ENCODE results near the gene SLC33A1. TPM values are rescaled to one million over a fixed set of nuclear protein-coding genes. Genes with fewer than 3 reads are reported as not detected.

The SLC33A1 gene
- total RNA-seq (ENCODE audit: low replicate concordance): 24.4 and 26.0 TPM in 2 replicates
- long read RNA-seq, full-length matches to known transcripts: 77 of 102 reads
- long read RNA-seq, partial matches to known transcripts: 10 of 102 reads
- long read RNA-seq, other reads (novel, unspliced or antisense): 15 of 102 reads

DNA sequence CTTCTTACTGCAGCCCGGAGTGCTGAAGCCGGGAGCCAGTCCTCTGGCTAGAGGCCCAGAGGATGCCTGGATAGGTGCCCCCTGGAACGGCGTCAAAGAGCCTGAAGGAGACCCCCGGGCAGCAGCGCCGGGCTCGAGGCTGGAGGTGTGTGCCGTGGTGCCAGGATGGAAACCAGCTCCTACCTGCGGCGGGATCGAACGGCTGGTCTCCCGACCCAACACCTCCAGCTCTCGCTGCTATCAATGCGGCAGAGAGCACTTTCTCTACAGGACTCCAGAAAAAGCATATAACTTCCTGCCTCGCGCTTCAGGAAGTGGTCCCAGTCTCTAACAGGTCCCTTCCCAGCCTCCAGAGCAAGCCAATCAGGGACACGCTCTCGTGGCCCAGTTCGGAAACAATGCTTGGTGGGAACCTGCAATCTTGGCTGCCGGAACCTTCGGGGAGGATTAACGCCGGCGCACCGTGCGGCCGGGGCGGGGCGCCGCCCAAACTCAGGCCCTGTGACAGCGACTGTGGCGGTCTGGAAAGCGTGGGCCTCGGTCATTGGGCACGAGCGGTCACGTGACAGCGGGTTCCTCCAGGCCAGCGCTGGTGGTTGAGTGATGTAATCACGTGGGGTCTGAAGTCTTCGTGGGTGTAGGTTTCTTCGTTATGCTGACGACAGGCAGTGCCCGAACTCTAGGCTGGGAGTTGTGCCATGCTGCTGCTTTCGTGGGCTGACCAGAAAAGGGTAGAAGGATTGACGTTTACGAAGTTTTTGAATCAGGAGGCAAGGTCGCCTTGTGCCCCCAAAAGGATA lies at the start of gene SLC33A1:
SLC33A1 (minus strand) TSS at position 287 of the 800 bp plus-strand sequence. CDS start 430 bp downstream, outside the sequence.
- DNase-seq (ENCODE audit: extremely low spot score, unreplicated experiment): peak; percentile 99
- Mint-ChIP-seq H3K27ac (peak within 1 kb of the TSS; percentile 98), H3K27me3 (peaks cover 5% of the 10 kb centered on the region), H3K36me3 (peaks cover 10% of the 10 kb centered on the region), H3K4me3 (peak within 1 kb of the TSS; percentile 97), H3K4me1 (ENCODE audit: unreplicated experiment) (peaks cover 19% of the 10 kb centered on the region), H3K9me3 (peaks cover 7% of the 10 kb centered on the region)
- TF ChIP-seq, protein P1, sequence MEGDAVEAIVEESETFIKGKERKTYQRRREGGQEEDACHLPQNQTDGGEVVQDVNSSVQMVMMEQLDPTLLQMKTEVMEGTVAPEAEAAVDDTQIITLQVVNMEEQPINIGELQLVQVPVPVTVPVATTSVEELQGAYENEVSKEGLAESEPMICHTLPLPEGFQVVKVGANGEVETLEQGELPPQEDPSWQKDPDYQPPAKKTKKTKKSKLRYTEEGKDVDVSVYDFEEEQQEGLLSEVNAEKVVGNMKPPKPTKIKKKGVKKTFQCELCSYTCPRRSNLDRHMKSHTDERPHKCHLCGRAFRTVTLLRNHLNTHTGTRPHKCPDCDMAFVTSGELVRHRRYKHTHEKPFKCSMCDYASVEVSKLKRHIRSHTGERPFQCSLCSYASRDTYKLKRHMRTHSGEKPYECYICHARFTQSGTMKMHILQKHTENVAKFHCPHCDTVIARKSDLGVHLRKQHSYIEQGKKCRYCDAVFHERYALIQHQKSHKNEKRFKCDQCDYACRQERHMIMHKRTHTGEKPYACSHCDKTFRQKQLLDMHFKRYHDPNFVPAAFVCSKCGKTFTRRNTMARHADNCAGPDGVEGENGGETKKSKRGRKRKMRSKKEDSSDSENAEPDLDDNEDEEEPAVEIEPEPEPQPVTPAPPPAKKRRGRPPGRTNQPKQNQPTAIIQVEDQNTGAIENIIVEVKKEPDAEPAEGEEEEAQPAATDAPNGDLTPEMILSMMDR (conservative IDR thresholded peaks at IDR 0.05): no peak

- no peak overlapping the region for H3K4me3 Mint-ChIP-seq
- TF ChIP-seq, protein P1 (conservative IDR thresholded peaks at IDR 0.05): no peak
- no peak overlapping the region for H3K27ac Mint-ChIP-seq
- no peaks in the 10 kb centered on the region for H3K9me3 Mint-ChIP-seq
- H3K27me3 Mint-ChIP-seq: no peaks in the 10 kb centered on the region
- DNase-seq (ENCODE audit: extremely low spot score, unreplicated experiment): no peak
- peaks cover 32% of the 10 kb centered on the region for H3K36me3 Mint-ChIP-seq
- H3K4me1 Mint-ChIP-seq (ENCODE audit: unreplicated experiment): peaks cover 5% of the 10 kb centered on the region
These were observed 41.2 kb upstream of the SLC33A1 start for GRCh38 chr3:155895379-155895900.

DNA sequence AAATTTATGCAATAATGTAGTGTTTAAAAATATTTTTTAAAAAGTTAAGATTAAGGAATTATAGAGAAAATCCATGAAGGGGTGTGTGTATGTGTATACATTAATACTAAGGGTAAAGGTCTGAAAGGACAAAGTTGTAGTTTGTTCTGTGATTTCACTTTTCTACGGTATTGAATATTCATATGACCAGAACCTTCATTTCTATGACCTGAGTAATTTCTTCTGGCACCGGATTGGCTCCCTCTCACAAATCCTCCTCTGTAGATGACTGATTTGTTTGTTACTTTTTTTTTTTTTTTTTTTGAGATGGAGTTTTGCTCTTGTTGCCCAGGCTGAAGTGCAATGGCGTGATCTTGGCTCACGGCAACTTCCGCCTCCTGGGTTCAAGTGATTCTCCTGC lies 37.1 kb upstream of the SLC33A1 start:
- TF ChIP-seq, protein P1 (conservative IDR thresholded peaks at IDR 0.05): no peak
- no peak for DNase-seq (ENCODE audit: extremely low spot score, unreplicated experiment)
- Mint-ChIP-seq H3K9me3 (no peaks in the 10 kb centered on the region), H3K36me3 (peaks cover 22% of the 10 kb centered on the region), H3K4me1 (ENCODE audit: unreplicated experiment) (peaks cover 20% of the 10 kb centered on the region), H3K27ac (no peak overlapping the region), H3K4me3 (no peak overlapping the region), H3K27me3 (no peaks in the 10 kb centered on the region)

DNA sequence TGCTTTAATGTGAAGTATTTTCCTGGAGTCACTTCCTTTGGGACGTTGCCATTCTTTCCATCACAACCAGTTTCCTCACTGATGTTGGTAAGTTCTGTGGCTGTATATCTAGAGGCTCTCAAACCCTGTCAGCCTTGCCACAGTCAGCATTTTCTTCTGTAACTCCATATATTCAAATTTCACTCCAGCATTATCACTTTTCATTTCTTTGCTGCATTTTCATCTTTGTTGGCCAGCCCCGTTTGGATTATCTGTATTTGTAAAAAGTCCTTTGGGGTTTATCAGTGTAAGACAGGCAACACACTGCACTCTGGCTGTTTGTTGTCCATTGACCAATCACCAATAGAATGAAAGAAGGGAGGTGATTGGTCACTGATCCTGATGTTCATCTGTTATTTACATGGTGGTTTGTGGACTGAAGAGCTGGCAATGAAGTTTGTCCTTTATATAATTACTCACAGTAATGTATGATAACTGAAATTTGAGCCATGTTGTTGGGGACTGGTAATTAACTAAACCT lies 36.5 kb upstream of the SLC33A1 start:
- Mint-ChIP-seq H3K4me3 (no peak overlapping the region), H3K4me1 (ENCODE audit: unreplicated experiment) (peaks cover 20% of the 10 kb centered on the region), H3K9me3 (no peaks in the 10 kb centered on the region), H3K27ac (no peak overlapping the region), H3K36me3 (peaks cover 22% of the 10 kb centered on the region), H3K27me3 (no peaks in the 10 kb centered on the region)
- TF ChIP-seq, protein P1 (conservative IDR thresholded peaks at IDR 0.05): no peak
- DNase-seq (ENCODE audit: extremely low spot score, unreplicated experiment): no peak

DNA sequence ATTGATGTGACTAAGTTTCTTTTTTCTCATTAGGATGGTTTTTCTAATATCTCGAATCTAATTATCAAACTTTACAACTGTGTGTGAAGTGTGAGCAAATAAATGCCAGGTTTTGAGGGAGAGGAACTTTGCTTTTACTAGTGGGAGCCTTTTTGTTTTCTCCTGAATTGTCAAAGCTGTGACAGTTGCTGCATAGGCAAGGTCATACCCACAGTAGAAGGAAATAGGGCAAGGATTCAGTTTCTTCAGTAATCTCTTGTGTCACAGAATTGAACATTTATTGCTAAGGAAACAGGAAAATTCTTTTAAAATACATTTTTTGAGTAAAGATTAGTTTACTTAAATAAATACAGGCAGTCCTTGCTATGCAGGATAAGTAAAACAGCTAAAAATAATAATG lies 35.7 kb upstream of the SLC33A1 start:
- no peak overlapping the region for H3K27ac Mint-ChIP-seq
- H3K27me3 Mint-ChIP-seq: no peaks in the 10 kb centered on the region
- peaks cover 20% of the 10 kb centered on the region for H3K4me1 Mint-ChIP-seq (ENCODE audit: unreplicated experiment)
- TF ChIP-seq, protein P1 (conservative IDR thresholded peaks at IDR 0.05): no peak
- H3K9me3 Mint-ChIP-seq: no peaks in the 10 kb centered on the region
- peaks cover 15% of the 10 kb centered on the region for H3K36me3 Mint-ChIP-seq
- DNase-seq (ENCODE audit: extremely low spot score, unreplicated experiment): no peak
- H3K4me3 Mint-ChIP-seq: no peak overlapping the region
